ENCODE data around the gene PGAM2.

PGAM2 gene

DNA sequence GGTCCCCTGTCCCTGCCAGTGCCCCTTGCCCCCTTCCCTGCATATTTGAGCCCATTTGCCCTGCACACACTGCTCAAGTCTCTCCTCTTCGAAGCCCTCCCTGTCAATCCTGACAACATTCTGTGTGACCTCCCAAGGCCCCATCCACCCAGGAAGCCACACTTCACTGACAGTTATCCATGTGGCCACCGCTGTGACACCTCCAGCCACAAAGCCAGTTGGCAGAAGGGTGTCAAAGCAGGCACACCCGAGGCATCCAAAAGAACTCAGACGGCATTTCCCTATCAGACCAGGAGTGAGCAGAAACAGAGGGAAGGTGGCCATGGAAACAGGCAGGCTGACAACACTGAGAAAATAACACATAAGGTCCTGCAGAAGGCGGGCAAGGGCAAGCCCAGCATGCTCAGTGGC, 12.3 kb upstream of the PGAM2 start:
- Histone ChIP-seq H3K4me3 (ENCODE audit: low read length) (no peak overlapping the region), H3K9me3 (ENCODE audit: insufficient read depth, low read depth, low read length) (no peaks in the 10 kb centered on the region), H3K36me3 (ENCODE audit: insufficient read depth, low read depth, low read length) (peaks cover 62% of the 10 kb centered on the region)

DNA sequence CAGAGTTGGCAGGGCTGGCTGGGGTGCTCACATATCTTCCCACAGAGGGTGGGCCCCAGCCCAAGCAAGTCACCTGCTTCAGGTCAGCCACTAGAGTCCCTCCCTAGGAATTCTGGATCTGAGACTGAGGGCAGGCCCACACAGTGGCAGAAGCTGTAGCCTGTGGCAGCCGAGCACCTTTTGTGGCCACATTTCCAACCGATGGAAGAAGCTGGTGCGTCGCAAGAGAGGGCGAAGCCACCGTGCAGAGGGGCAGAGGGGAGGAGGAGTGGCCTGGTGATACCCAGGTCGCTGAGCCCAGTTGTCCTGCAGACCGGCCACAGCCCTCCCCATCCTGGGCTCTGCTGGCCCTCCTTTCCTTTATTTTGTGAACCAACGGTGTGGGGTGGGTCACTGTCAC, 11.7 kb upstream of the PGAM2 start:
- Histone ChIP-seq H3K4me3 (ENCODE audit: low read length) (no peak overlapping the region), H3K36me3 (ENCODE audit: insufficient read depth, low read depth, low read length) (peaks cover 63% of the 10 kb centered on the region), H3K9ac (ENCODE audit: low read depth, low read length) (no peak overlapping the region), H3K4me1 (ENCODE audit: insufficient read depth, low read length) (no peaks in the 10 kb centered on the region), H3K9me3 (ENCODE audit: insufficient read depth, low read depth, low read length) (no peaks in the 10 kb centered on the region), H3K27ac (ENCODE audit: low read length) (no peak overlapping the region), H3K27me3 (ENCODE audit: insufficient read depth, low read length) (no peaks in the 10 kb centered on the region)

More for the DNA sequence above, 12.3 kb upstream of the PGAM2 start:
- Histone ChIP-seq H3K4me1 (ENCODE audit: insufficient read depth, low read length) (no peaks in the 10 kb centered on the region), H3K9ac (ENCODE audit: low read depth, low read length) (no peak overlapping the region), H3K27me3 (ENCODE audit: insufficient read depth, low read length) (no peaks in the 10 kb centered on the region), H3K27ac (ENCODE audit: low read length) (no peak overlapping the region)

DNA sequence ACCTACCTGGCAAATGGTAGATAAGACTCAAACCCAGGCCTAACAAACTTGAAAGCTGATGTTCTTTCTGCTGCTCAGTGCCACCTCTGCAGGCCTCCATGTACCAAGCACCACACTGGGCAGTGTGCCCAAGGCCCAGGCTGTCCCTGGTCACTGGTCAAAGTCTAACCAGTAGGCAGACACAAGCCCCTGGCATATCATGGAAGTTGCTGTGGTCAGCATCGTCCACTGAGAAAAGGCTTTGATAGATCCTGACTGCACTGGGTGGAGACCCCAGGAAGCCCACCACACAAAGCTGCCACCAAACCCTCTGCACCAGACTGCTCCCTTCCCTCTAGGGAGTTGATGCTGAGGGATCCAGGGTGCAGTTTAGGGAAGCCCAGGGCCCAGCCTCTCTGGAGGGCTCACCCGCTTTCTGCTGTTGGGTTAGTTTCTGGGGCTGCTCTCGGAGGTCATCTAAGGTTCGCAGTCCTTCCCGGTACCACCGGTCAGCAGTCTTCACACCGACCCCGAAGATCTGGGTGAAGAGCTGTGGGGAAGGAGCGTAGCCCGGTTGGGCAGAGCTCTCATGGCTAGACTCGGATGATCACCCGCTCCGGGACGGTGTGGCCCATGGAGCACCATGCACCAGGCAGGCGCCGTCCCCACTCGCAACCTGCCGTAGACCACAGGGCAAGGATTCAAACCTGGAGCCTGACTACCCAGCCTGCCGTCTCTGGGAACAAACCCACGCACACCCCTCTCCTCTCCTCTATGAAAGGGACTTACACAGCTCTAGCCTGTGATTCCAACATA, 10.9 kb upstream of the PGAM2 start:
- Histone ChIP-seq H3K36me3 (ENCODE audit: insufficient read depth, low read depth, low read length) (peaks cover 63% of the 10 kb centered on the region), H3K27ac (ENCODE audit: low read length) (no peak overlapping the region), H3K4me3 (ENCODE audit: low read length) (no peak overlapping the region), H3K4me1 (ENCODE audit: insufficient read depth, low read length) (no peaks in the 10 kb centered on the region), H3K9me3 (ENCODE audit: insufficient read depth, low read depth, low read length) (no peaks in the 10 kb centered on the region), H3K27me3 (ENCODE audit: insufficient read depth, low read length) (no peaks in the 10 kb centered on the region), H3K9ac (ENCODE audit: low read depth, low read length) (no peak overlapping the region)

DNA sequence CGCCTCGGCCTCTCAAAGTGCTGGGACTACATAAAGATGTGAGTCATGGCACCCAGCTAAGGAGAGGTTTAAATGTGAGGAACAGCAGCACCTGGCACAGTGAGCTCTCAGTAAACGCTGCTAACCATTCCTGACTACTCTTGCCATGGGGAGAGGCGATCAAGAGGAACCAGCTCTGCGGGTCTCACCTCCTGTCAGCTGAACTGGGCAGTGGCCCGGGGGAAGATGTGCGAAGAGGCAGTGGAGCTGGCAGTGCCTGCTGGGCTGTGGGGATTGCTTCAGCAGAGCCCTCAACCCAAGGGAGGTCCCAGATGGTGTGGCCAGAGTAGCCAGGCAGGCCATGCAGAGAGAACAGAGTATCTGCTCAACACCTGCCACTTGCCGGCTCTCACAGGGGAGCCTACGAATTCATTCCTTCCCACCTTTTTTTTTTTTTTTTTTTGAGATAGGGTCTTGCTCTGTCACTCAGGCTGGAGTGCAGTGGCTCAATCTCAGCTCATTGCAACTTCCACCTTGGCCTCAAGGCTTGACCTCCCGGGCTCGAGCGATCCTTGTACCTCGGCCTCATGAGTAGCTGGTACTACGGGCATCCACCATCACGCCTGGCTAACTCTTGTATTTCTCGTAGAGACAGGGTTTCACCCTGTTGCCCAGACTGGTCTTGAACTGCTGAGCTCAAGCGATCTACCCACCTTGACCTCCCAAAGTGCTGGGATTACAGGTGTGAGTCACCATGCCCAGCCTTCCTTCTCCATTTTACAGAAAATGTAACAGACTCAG, 10.1 kb upstream of the PGAM2 start:
- H3K27ac ChIP-seq (ENCODE audit: low read length): no peak overlapping the region
- H3K9ac ChIP-seq (ENCODE audit: low read depth, low read length): no peak overlapping the region
- no peak overlapping the region for H3K4me3 ChIP-seq (ENCODE audit: low read length)
- no peaks in the 10 kb centered on the region for H3K27me3 ChIP-seq (ENCODE audit: insufficient read depth, low read length)
- H3K4me1 ChIP-seq (ENCODE audit: insufficient read depth, low read length): no peaks in the 10 kb centered on the region
- no peaks in the 10 kb centered on the region for H3K9me3 ChIP-seq (ENCODE audit: insufficient read depth, low read depth, low read length)
- peaks cover 62% of the 10 kb centered on the region for H3K36me3 ChIP-seq (ENCODE audit: insufficient read depth, low read depth, low read length)

DNA sequence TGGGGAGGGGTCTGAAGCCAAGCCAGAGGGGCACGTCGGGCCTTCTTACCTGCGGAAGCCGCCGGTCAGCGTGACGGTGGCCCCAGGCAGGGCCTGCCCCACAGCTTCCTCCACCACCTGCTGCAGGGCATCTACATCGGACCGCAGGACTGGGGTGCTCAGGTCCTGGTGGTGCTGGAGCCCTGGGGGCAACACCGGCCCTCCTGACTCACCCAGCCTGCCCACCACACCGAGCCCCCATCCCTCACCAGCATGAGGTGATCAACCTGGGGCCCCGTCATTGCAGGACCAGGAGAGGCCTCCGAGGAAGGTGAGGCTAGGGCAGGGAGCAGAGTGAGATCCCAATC, 9.0 kb upstream of the PGAM2 start:
- H3K27me3 ChIP-seq (ENCODE audit: insufficient read depth, low read length): no peaks in the 10 kb centered on the region; the same call in 1 of the 2 replicates
- no peak overlapping the region for H3K9ac ChIP-seq (ENCODE audit: low read depth, low read length)
- no peaks in the 10 kb centered on the region for H3K4me1 ChIP-seq (ENCODE audit: insufficient read depth, low read length)
- H3K9me3 ChIP-seq (ENCODE audit: insufficient read depth, low read depth, low read length): no peaks in the 10 kb centered on the region
- no peak overlapping the region for H3K4me3 ChIP-seq (ENCODE audit: low read length)
- H3K27ac ChIP-seq (ENCODE audit: low read length): no peak overlapping the region
- peaks cover 55% of the 10 kb centered on the region for H3K36me3 ChIP-seq (ENCODE audit: insufficient read depth, low read depth, low read length)

DNA sequence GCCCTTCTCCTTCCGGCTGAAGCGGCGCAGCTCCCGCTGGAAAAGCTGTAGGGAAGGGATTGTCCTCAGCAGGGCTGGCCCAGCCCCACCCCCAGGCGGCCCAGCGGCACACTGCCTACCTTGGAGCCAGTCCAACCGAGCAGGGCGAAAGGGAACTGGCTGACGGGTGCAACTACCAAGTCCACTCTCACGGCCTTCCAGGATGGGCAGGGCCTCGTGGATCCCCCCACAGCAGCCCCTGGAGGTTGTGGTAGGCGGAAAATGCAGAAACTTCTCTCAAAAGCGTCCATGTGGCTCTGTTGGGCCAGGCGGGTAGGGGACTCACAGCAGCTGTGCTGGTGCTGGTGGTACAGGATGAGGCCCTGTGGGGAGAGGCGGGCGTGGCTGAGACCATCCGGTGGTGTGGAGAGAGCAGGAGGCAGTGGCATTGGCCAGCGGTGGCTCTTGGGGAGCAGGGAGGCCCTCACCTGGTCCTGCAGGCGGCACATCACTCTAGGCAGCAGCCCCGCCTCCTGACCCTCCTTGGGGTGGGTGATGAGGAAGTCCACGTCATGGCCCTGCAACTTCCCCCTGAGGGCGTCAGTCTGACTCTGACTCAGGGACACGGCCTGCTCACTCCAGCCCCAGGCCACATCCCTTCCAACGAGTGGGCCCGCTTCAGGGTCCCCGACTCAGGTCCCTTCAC, 8.4 kb upstream of the PGAM2 start:
- Histone ChIP-seq H3K9me3 (ENCODE audit: insufficient read depth, low read depth, low read length) (no peaks in the 10 kb centered on the region), H3K27me3 (ENCODE audit: insufficient read depth, low read length) (peaks cover 5% of the 10 kb centered on the region; the same call in 1 of the 2 replicates), H3K27ac (ENCODE audit: low read length) (no peak overlapping the region), H3K36me3 (ENCODE audit: insufficient read depth, low read depth, low read length) (peaks cover 50% of the 10 kb centered on the region), H3K4me3 (ENCODE audit: low read length) (no peak overlapping the region), H3K4me1 (ENCODE audit: insufficient read depth, low read length) (no peaks in the 10 kb centered on the region), H3K9ac (ENCODE audit: low read depth, low read length) (no peak overlapping the region)

DNA sequence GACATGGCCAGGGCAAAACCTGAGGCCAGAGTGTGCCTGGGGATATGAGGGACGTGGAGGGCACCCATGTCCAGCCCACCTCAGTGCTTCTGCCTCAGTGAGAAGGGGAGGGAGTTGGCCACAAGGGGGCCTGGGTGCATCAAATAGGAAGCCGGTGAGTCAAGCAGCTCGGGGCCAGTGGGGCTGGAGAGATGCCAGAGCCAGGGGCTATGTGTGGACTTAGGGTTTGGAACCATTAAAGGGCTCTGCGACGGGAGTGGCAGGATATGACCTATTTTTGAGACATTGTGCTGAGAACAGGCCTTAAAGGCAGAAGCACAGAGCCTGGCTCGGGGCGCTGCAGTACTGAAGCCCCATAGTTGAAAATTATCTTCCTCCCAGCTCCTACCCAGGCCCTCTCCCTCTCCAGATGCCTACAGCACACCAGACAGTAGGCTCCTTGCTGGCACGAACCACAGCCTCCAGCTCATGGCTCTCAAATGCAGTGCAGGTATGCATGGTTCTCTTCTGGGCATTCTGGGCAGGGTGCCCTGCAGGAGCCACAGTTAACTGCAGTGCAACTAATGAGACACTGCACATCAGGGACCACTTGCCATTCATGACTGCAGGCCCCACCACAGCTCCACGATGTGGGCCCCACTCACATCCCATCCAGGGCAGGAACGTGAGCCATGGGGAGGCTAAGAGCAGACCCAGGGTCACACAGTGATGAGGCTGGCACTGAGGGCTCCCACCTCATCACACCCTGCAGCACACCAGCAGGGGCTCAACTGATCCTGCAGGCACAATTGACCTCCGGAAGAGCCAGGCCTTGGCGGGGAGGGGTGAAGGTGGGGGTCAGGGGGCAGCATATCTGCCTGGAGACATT, 7.2 kb upstream of the PGAM2 start:
- Histone ChIP-seq H3K9me3 (ENCODE audit: insufficient read depth, low read depth, low read length) (no peaks in the 10 kb centered on the region), H3K27ac (ENCODE audit: low read length) (no peak overlapping the region), H3K4me3 (ENCODE audit: low read length) (no peak overlapping the region), H3K27me3 (ENCODE audit: insufficient read depth, low read length) (peaks cover 17% of the 10 kb centered on the region; the same call in 1 of the 2 replicates), H3K36me3 (ENCODE audit: insufficient read depth, low read depth, low read length) (peaks cover 38% of the 10 kb centered on the region), H3K9ac (ENCODE audit: low read depth, low read length) (no peak overlapping the region), H3K4me1 (ENCODE audit: insufficient read depth, low read length) (no peaks in the 10 kb centered on the region)

DNA sequence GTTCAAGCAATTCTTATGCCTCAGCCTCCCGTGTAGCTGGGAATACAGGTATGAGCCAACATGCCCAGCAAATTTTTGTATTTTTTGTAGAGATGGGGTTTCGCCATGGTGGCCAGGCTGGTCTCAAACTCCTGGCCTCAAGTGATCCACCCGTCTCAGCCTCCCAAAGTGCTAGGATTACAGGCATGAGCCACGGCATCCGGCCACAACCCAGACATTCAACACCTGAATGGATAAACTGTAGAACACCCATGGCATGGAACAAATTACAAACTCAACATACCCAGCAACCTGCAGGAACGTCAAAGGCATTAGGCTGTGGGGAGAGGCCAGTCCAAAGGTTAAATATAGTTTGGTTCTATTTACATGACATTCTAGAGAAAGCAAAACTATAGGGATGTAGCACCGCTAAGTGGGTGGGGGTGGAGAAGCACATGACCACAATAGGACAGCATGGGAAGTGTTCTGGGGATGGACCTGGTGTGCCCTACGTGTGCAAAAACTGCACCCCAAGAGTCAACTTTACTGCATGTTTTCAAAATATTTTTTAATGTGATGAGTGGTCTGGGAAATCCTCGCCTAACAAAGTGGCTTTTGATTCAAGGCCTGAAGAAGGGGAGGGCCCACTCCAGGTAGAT, 6.5 kb upstream of the PGAM2 start:
- peaks cover 32% of the 10 kb centered on the region for H3K36me3 ChIP-seq (ENCODE audit: insufficient read depth, low read depth, low read length)
- H3K4me3 ChIP-seq (ENCODE audit: low read length): no peak overlapping the region
- H3K27me3 ChIP-seq (ENCODE audit: insufficient read depth, low read length): peaks cover 24% of the 10 kb centered on the region; the same call in 1 of the 2 replicates
- no peaks in the 10 kb centered on the region for H3K4me1 ChIP-seq (ENCODE audit: insufficient read depth, low read length)
- no peak overlapping the region for H3K9ac ChIP-seq (ENCODE audit: low read depth, low read length)
- no peak overlapping the region for H3K27ac ChIP-seq (ENCODE audit: low read length)
- no peaks in the 10 kb centered on the region for H3K9me3 ChIP-seq (ENCODE audit: insufficient read depth, low read depth, low read length)

DNA sequence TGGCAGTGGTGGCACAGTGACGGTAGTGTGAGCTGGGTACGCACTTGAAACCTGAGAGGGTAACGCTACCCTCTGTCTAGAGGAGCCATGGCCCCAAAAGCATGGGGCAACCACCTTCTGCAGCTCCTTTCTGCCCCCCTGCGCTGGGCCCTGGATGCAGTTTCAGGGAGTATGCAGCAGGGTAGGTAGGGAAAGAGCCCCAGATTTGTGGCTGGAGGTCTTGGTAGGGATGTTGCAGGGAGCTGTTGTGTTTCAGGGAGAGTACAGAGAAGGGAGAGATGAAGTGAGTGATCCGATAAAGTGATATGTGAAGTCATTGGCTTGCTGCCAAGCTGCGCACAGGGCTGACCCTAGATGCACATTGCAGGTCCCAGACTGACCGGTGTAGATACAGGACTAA, 2.7 kb upstream of the PGAM2 start:
- Histone ChIP-seq H3K27me3 (ENCODE audit: insufficient read depth, low read length) (peaks cover 27% of the 10 kb centered on the region; the same call in 1 of the 2 replicates), H3K9ac (ENCODE audit: low read depth, low read length) (no peak overlapping the region), H3K27ac (ENCODE audit: low read length) (no peak overlapping the region), H3K36me3 (ENCODE audit: insufficient read depth, low read depth, low read length) (peaks cover 3% of the 10 kb centered on the region), H3K4me1 (ENCODE audit: insufficient read depth, low read length) (peaks cover 13% of the 10 kb centered on the region; the same call in 1 of the 2 replicates), H3K4me3 (ENCODE audit: low read length) (no peak overlapping the region), H3K9me3 (ENCODE audit: insufficient read depth, low read depth, low read length) (no peaks in the 10 kb centered on the region)

DNA sequence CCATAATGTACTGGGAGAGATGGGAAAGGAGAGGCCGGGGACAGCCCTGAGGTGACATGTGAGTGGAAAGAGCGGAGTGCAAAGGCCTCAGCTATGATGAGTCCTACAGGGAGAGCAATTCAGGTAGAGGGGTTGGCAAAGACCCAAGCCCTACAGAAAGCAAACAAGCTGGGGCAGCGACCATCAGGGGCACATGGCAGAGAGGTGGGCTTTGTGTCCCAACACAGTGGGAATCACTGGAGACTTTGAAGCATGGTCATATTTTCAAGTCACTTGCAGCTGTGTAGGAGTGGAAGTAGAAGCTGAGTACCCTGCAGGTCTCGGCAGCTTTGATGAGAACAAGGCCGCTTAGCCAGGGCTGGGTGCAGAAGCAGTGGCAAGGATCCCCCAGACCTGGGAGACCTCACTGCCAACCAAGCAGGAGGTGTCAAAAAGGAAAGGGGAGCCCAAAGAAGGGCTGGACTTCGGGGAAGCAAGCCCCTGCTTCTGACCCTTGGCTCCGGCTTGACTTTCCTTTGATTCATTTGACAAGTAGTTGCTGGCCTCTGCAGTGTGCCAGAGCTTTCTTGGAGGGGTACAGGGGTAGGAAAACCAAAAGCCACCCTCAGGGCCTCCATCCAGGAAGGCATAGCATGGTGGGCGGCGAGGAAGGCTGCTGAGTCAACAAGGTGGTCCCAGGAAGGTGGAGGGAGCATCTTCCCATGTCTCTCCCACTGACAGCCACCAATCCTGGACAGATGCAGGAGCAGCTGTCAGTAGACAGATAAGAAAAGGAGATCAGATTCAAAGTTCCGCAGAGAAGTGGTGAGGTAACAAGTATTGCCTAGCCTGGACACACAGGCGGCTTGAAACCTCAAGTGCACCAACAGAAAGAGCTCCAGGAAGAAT, 1.9 kb upstream of the PGAM2 start:
- Histone ChIP-seq H3K27ac (ENCODE audit: low read length) (no peak overlapping the region), H3K9me3 (ENCODE audit: insufficient read depth, low read depth, low read length) (no peaks in the 10 kb centered on the region), H3K9ac (ENCODE audit: low read depth, low read length) (no peak overlapping the region), H3K4me3 (ENCODE audit: low read length) (no peak overlapping the region), H3K4me1 (ENCODE audit: insufficient read depth, low read length) (peaks cover 13% of the 10 kb centered on the region; the same call in 1 of the 2 replicates), H3K36me3 (ENCODE audit: insufficient read depth, low read depth, low read length) (no peaks in the 10 kb centered on the region; the same call in 1 of the 2 replicates), H3K27me3 (ENCODE audit: insufficient read depth, low read length) (peaks cover 27% of the 10 kb centered on the region; the same call in 1 of the 2 replicates)
